K562 (cell line): ENCODE measurements around the gene DPAGT1. TPM values are rescaled to one million over a fixed set of nuclear protein-coding genes. Genes with fewer than 3 reads are reported as not detected.

Source experiments
- C11orf30 ChIP-seq: fragments of 450-650 bp; IDR thresholded peaks from 2 replicates; pipeline ENCODE4 v1.6.1; 2016; ENCODE audit warnings: low read depth, mild to moderate bottlenecking
- CREB3L1 ChIP-seq: fragments of 450-650 bp; IDR thresholded peaks from 2 replicates; pipeline ENCODE4 v1.6.1; 2014; ENCODE audit warnings: low read depth, mild to moderate bottlenecking, moderate library complexity, borderline replicate concordance
- ETV5 ChIP-seq: sonication (generic); formaldehyde crosslinking; IDR thresholded peaks from 2 replicates; pipeline ENCODE4 v1.4.0; 2020; ENCODE audit warnings: low read depth, mild to moderate bottlenecking, missing genetic modification reagents
- GMEB1 ChIP-seq: fragments of 250-450 bp; sonication (Bioruptor Pico); IDR thresholded peaks from 2 replicates; pipeline ENCODE4 v1.4.0; 2020; ENCODE audit warnings: mild to moderate bottlenecking
- HDAC1 ChIP-seq, 2 experiments: fragments of 450-650 bp; IDR thresholded peaks; 2 replicates each; pipeline ENCODE4 v1.6.1; 2016 to 2017; ENCODE audit warnings: inconsistent platforms in 1 of 2, mild to moderate bottlenecking in 1 of 2, moderate library complexity in 1 of 2
- HINFP ChIP-seq: fragments of 450-650 bp; conservative IDR thresholded peaks from 2 replicates; pipeline ENCODE4 v1.6.1; 2016; ENCODE audit warnings: missing genetic modification characterization, low read depth, mild to moderate bottlenecking, control low read depth, missing compliant biosample characterization
- KDM4B ChIP-seq, 2 experiments: fragments of 450-650 bp in 1 of 2; sonication (generic) in 1 of 2; IDR thresholded peaks; 2 replicates each; pipeline ENCODE4 v1.6.1; 2016 to 2017; ENCODE audit warnings: borderline replicate concordance in 2 of 2, antibody characterized with exemption in 1 of 2, low read depth in 1 of 2, mild to moderate bottlenecking in 1 of 2
- MCM2 ChIP-seq: fragments of 450-650 bp; IDR thresholded peaks from 2 replicates; pipeline ENCODE4 v1.6.1; 2017; ENCODE audit warnings: low read depth, mild to moderate bottlenecking
- PHB ChIP-seq: fragments of 250-450 bp; sonication (Bioruptor Pico); IDR thresholded peaks from 2 replicates; pipeline ENCODE4 v1.5.0; 2021
- PRPF4 ChIP-seq: fragments of 200-400 bp; formaldehyde crosslinking; IDR thresholded peaks from one replicate; pipeline ENCODE4 v1.6.1; 2017; ENCODE audit warnings: low read length, low read depth, mild to moderate bottlenecking; ENCODE audit not compliant: insufficient read depth, poor library complexity, severe bottlenecking
- SRSF3 ChIP-seq: fragments of 200-400 bp; formaldehyde crosslinking; IDR thresholded peaks from 2 replicates; pipeline ENCODE4 v1.6.1; 2016; ENCODE audit warnings: mild to moderate bottlenecking, low read length, moderate library complexity; ENCODE audit not compliant: insufficient read depth
- TFE3 ChIP-seq: fragments of 450-650 bp; formaldehyde crosslinking; IDR thresholded peaks from 2 replicates; pipeline ENCODE4 v1.4.0; 2020; ENCODE audit warnings: mild to moderate bottlenecking, mixed read lengths
- TOE1 ChIP-seq, 2 experiments: fragments of 450-650 bp in 1 of 2; sonication (generic) in 1 of 2; formaldehyde crosslinking in 1 of 2; IDR thresholded peaks; 2 replicates each; pipeline versions ENCODE4 v1.7.1 to v1.8.0; 2016 to 2022; ENCODE audit warnings: borderline replicate concordance in 2 of 2, mild to moderate bottlenecking in 2 of 2, antibody characterized with exemption in 1 of 2, inconsistent platforms in 1 of 2, low read depth in 1 of 2, missing genetic modification reagents in 1 of 2, moderate library complexity in 1 of 2
- ZNF282 ChIP-seq: sonication (generic); formaldehyde crosslinking; IDR thresholded peaks from 2 replicates; pipeline ENCODE4 v1.8.1; 2023; ENCODE audit warnings: missing genetic modification reagents
- ZNF316 ChIP-seq: fragments of 450-650 bp; IDR thresholded peaks from 2 replicates; pipeline ENCODE4 v1.6.1; 2016
- ZNF347 ChIP-seq: fragments of 450-650 bp; formaldehyde crosslinking; IDR thresholded peaks from 2 replicates; pipeline ENCODE4 v1.4.0; 2020; ENCODE audit warnings: low read depth, mild to moderate bottlenecking, moderate library complexity
- polyA plus RNA-seq, 8 experiments: library from polyadenylated mRNA; depleted of rRNA in 4 of 8; stranded (reverse) in 5 of 8; unstranded in 3 of 8; fragments of >200 nt; fragmentation: Nextera tagmentation in 2 of 8; fragmentation: Illumina TruSeq in 1 of 8; extraction: Ambion mirVana in 2 of 8; extraction: Trizol in 1 of 8; gene quantifications; 2 replicates each; pipeline versions ENCODE4 v1.2.1 to v1.2.3, GENCODE V29; 2011 to 2014; ENCODE audit warnings: inconsistent platforms in 1 of 8, missing spikeins in 1 of 8
- total RNA-seq, 7 experiments: library from RNA; depleted of rRNA in 6 of 7; stranded (reverse); fragments of >200 nt in 6 of 7; fragmentation: Illumina TruSeq in 2 of 7; extraction: Trizol in 2 of 7; gene quantifications; 2 replicates each; pipeline versions ENCODE4 v1.2.1 to v1.2.3, GENCODE V29; 2011 to 2021; ENCODE audit warnings: low replicate concordance in 1 of 7

Gene DPAGT1
- total and polyA plus RNA-seq, 9 of the 15 experiments (the other 6 are each of a cell fraction or from before 2014, with no cell fraction given), result 29.9 to 135 (median 85.0) TPM

GRCh38 chr11:119095066-119095880, 6.4 kb downstream of the DPAGT1 start (continued):
- TF ChIP-seq GMEB1 (peak; percentile 47; the same call in 1 of the 2 replicates), HDAC1 (IDR thresholded peaks at IDR 0.05) (peak in 1 of 2 experiments; percentile 84; a peak in 2 of 4 replicates), PRPF4 (peak; percentile 99), C11orf30 (peak; percentile 81), PHB (CRISPR knock-in tag) (peak; percentile 78), CREB3L1 (peak; percentile 69; the same call in 1 of the 2 replicates), ETV5 (CRISPR knock-in tag) (peak; percentile 80), ZNF282 (CRISPR knock-in tag) (0 out of 2 replicates have a peak, but pooled peaks have one; percentile 82), KDM4B (IDR thresholded peaks at IDR 0.05; ENCODE audit: borderline replicate concordance in 2 of 2, low read depth in 1 of 2) (0 out of 4 replicates have a peak, but pooled peaks of 1 of the 2 experiments have one; percentile 73), ZNF316 (peak; percentile 89), ZNF347 (CRISPR knock-in tag) (no peak), SRSF3 (no peak), TFE3 (CRISPR knock-in tag) (no peak), MCM2 (no peak), HINFP (tag) (no peak), TOE1 (IDR thresholded peaks at IDR 0.05; ENCODE audit: borderline replicate concordance) (no peak; the same call in 1 of the 2 replicates), TOE1 (CRISPR knock-in tag; IDR thresholded peaks at IDR 0.05; ENCODE audit: borderline replicate concordance, low read depth) (peak; percentile 91; the same call in 1 of the 2 replicates)
